ENCODE results near the gene TTBK1. TPM values are rescaled to one million over a fixed set of nuclear protein-coding genes. Genes with fewer than 3 reads are reported as not detected.

Gene TTBK1
- total and polyA plus RNA-seq, 5 donors: 0.29 to 0.69 (median 0.50) TPM

- DNase-seq (no peak), ATAC-seq (no peak)
- Histone ChIP-seq H3K27me3 (ENCODE audit: control insufficient read depth, insufficient read depth) (no peaks in the 10 kb centered on the region), H3K9me3 (ENCODE audit: control insufficient read depth, low read length) (no peaks in the 10 kb centered on the region), H3K4me3 (ENCODE audit: low read length) (no peak overlapping the region), H3K4me1 (ENCODE audit: control insufficient read depth, insufficient read depth, low read length) (peaks cover 13% of the 10 kb centered on the region), H3K27ac (ENCODE audit: low read length) (no peak overlapping the region)
- intact Hi-C loops (cut with DNase I): loop anchor here (5.0 to 10.0 kb wide), 3 partner anchors 62 to 239 kb away; no protein-coding TSS in a partner anchor
- WGBS: 87% methylated on average over 6 of the region's 6 CpGs
These were observed 22.3 kb downstream of the TTBK1 start for GRCh38 chr6:43265564-43265963.

GRCh38 chr6:43267619-43268354 lies 24.5 kb downstream of the TTBK1 start:
- Histone ChIP-seq H3K9me3 (ENCODE audit: control insufficient read depth, low read length) (no peaks in the 10 kb centered on the region), H3K4me1 (ENCODE audit: control insufficient read depth, insufficient read depth, low read length) (peaks cover 13% of the 10 kb centered on the region), H3K27ac (ENCODE audit: low read length) (peak overlapping the region; percentile 95), H3K4me3 (ENCODE audit: low read length) (no peak overlapping the region), H3K27me3 (ENCODE audit: control insufficient read depth, insufficient read depth) (no peaks in the 10 kb centered on the region)
- intact Hi-C loops (cut with DNase I): loop anchor here (5.0 to 10.0 kb wide), 3 partner anchors 60 to 237 kb away; no protein-coding TSS in a partner anchor
- DNase-seq: peak in 1 of 3 donors; percentile 60
- 57% methylated on average over 7 of the region's 7 CpGs for WGBS
- ATAC-seq: peak; percentile 4 to 12

- ATAC-seq (peak; percentile 39 to 60), DNase-seq (peak; percentile 53 to 87 (median 82))
- WGBS: 27% methylated on average over 3 of the region's 3 CpGs
- intact Hi-C loops (cut with DNase I): loop anchor here (5.0 to 10.0 kb wide), 3 partner anchors 59 to 236 kb away; no protein-coding TSS in a partner anchor
- peak overlapping the region; percentile 95 for H3K27ac ChIP-seq (ENCODE audit: low read length)
- H3K4me3 ChIP-seq (ENCODE audit: low read length): no peak overlapping the region
- no peaks in the 10 kb centered on the region for H3K9me3 ChIP-seq (ENCODE audit: control insufficient read depth, low read length)
- H3K4me1 ChIP-seq (ENCODE audit: control insufficient read depth, insufficient read depth, low read length): peaks cover 13% of the 10 kb centered on the region
- no peaks in the 10 kb centered on the region for H3K27me3 ChIP-seq (ENCODE audit: control insufficient read depth, insufficient read depth)
These were observed 25.0 kb downstream of the TTBK1 start for GRCh38 chr6:43268355-43268700.

GRCh38 chr6:43268782-43269272 lies 25.5 kb downstream of the TTBK1 start:
- Histone ChIP-seq H3K27me3 (ENCODE audit: control insufficient read depth, insufficient read depth) (no peaks in the 10 kb centered on the region), H3K4me1 (ENCODE audit: control insufficient read depth, insufficient read depth, low read length) (peaks cover 13% of the 10 kb centered on the region), H3K4me3 (ENCODE audit: low read length) (no peak overlapping the region), H3K27ac (ENCODE audit: low read length) (peak overlapping the region; percentile 95), H3K9me3 (ENCODE audit: control insufficient read depth, low read length) (no peaks in the 10 kb centered on the region)
- DNase-seq: peak in 1 of 3 donors; percentile 29
- no peak for ATAC-seq
- intact Hi-C loops (cut with DNase I): loop anchor here (5.0 to 10.0 kb wide), 3 partner anchors 58 to 236 kb away; no protein-coding TSS in a partner anchor
- 56% methylated on average over 10 of the region's 10 CpGs for WGBS

GRCh38 chr6:43269273-43270007 lies 26.2 kb downstream of the TTBK1 start:
- H3K9me3 ChIP-seq (ENCODE audit: control insufficient read depth, low read length): no peaks in the 10 kb centered on the region
- H3K4me1 ChIP-seq (ENCODE audit: control insufficient read depth, insufficient read depth, low read length): peaks cover 13% of the 10 kb centered on the region
- peak in 1 of 3 donors; percentile 84 for DNase-seq
- peak overlapping the region; percentile 7 for H3K4me3 ChIP-seq (ENCODE audit: low read length)
- intact Hi-C loops (cut with DNase I): loop anchor here (5.0 to 10.0 kb wide), 3 partner anchors 58 to 235 kb away; no protein-coding TSS in a partner anchor
- H3K27me3 ChIP-seq (ENCODE audit: control insufficient read depth, insufficient read depth): no peaks in the 10 kb centered on the region
- peak overlapping the region; percentile 69 for H3K27ac ChIP-seq (ENCODE audit: low read length)
- peak; percentile 51 to 58 for ATAC-seq
- 5% methylated on average over 44 of the region's 44 CpGs for WGBS

GRCh38 chr6:43271103-43271815 lies 28.0 kb downstream of the TTBK1 start:
- H3K4me3 ChIP-seq (ENCODE audit: low read length): no peak overlapping the region
- H3K4me1 ChIP-seq (ENCODE audit: control insufficient read depth, insufficient read depth, low read length): peaks cover 13% of the 10 kb centered on the region
- no peaks in the 10 kb centered on the region for H3K9me3 ChIP-seq (ENCODE audit: control insufficient read depth, low read length)
- H3K27ac ChIP-seq (ENCODE audit: low read length): no peak overlapping the region
- ATAC-seq: no peak
- 86% methylated on average over 8 of the region's 8 CpGs for WGBS
- peak in 1 of 3 donors; percentile 28 for DNase-seq
- no peaks in the 10 kb centered on the region for H3K27me3 ChIP-seq (ENCODE audit: control insufficient read depth, insufficient read depth)
- intact Hi-C loops (cut with DNase I): no loop called here

- Histone ChIP-seq H3K4me3 (ENCODE audit: low read length) (no peak overlapping the region), H3K27me3 (ENCODE audit: control insufficient read depth, insufficient read depth) (no peaks in the 10 kb centered on the region), H3K9me3 (ENCODE audit: control insufficient read depth, low read length) (no peaks in the 10 kb centered on the region), H3K27ac (ENCODE audit: low read length) (no peak overlapping the region), H3K4me1 (ENCODE audit: control insufficient read depth, insufficient read depth, low read length) (peaks cover 13% of the 10 kb centered on the region)
- ATAC-seq (no peak), DNase-seq (peak in 1 of 3 donors; percentile 8)
- intact Hi-C loops (cut with DNase I): no loop called here
These were observed 28.7 kb downstream of the TTBK1 start for GRCh38 chr6:43271944-43272343.

GRCh38 chr6:43273707-43274106 lies 30.4 kb downstream of the TTBK1 start:
- Histone ChIP-seq H3K4me1 (ENCODE audit: control insufficient read depth, insufficient read depth, low read length) (peaks cover 4% of the 10 kb centered on the region), H3K27ac (ENCODE audit: low read length) (no peak overlapping the region), H3K9me3 (ENCODE audit: control insufficient read depth, low read length) (no peaks in the 10 kb centered on the region), H3K4me3 (ENCODE audit: low read length) (no peak overlapping the region), H3K27me3 (ENCODE audit: control insufficient read depth, insufficient read depth) (no peaks in the 10 kb centered on the region)
- WGBS: 69% methylated on average over 2 of the region's 2 CpGs
- no peak for DNase-seq
- intact Hi-C loops (cut with DNase I): no loop called here
- ATAC-seq: no peak

GRCh38 chr6:43274127-43274915 lies 31.0 kb downstream of the TTBK1 start:
- no peak overlapping the region for H3K27ac ChIP-seq (ENCODE audit: low read length)

More at GRCh38 chr6:43274127-43274915, 31.0 kb downstream of the TTBK1 start:
- Histone ChIP-seq H3K4me3 (ENCODE audit: low read length) (no peak overlapping the region), H3K9me3 (ENCODE audit: control insufficient read depth, low read length) (no peaks in the 10 kb centered on the region), H3K27me3 (ENCODE audit: control insufficient read depth, insufficient read depth) (no peaks in the 10 kb centered on the region), H3K4me1 (ENCODE audit: control insufficient read depth, insufficient read depth, low read length) (no peaks in the 10 kb centered on the region)
- intact Hi-C loops (cut with DNase I): no loop called here
- 80% methylated on average over 10 of the region's 10 CpGs for WGBS
- ATAC-seq (no peak), DNase-seq (peak in 1 of 3 donors; percentile 20)

Measured in right cardiac atrium (tissue), 5 donors.